Bronchial epithelial cell (primary cell): Measurements from ENCODE around the gene ASPSCR1. TPM values are rescaled to one million over a fixed set of nuclear protein-coding genes. Genes with fewer than 3 reads are reported as not detected.

Source experiments
- DNase-seq: peaks from one replicate; pipeline ENCODE4 v3.0.0-alpha.2; 2010; ENCODE audit warnings: low read depth
- FAIRE-seq: peaks from 2 replicates; lab custom pipeline; 2011; peaks lifted over from hg19 to GRCh38; lab: Jason Lieb, UNC
- H3K27me3 ChIP-seq: 2 replicates; pipeline ENCODE4 v1.5.1; 2011; ENCODE audit warnings: low read length; ENCODE audit not compliant: control insufficient read depth, insufficient read depth
- H3K36me3 ChIP-seq: 2 replicates; pipeline ENCODE4 v1.5.1; 2011; ENCODE audit warnings: low read length; ENCODE audit not compliant: control insufficient read depth, insufficient read depth
- H3K4me3 ChIP-seq: 2 replicates; pipeline ENCODE4 v1.5.1; 2011; ENCODE audit warnings: mild to moderate bottlenecking, low read depth, low read length, control low read depth
- total RNA-seq: library from RNA; depleted of rRNA; stranded (reverse); fragments of >200 nt; gene quantifications from 2 replicates; pipeline ENCODE4 v1.2.1, GENCODE V29; 2014
- TF ChIP-seq, protein P1 (sequence below): IDR thresholded peaks from 2 replicates; pipeline ENCODE4 v1.5.1; 2011; ENCODE audit warnings: mild to moderate bottlenecking, moderate library complexity, low read length, control low read depth, inconsistent platforms; ENCODE audit not compliant: insufficient read depth, severe bottlenecking

ASPSCR1 gene, protein sequence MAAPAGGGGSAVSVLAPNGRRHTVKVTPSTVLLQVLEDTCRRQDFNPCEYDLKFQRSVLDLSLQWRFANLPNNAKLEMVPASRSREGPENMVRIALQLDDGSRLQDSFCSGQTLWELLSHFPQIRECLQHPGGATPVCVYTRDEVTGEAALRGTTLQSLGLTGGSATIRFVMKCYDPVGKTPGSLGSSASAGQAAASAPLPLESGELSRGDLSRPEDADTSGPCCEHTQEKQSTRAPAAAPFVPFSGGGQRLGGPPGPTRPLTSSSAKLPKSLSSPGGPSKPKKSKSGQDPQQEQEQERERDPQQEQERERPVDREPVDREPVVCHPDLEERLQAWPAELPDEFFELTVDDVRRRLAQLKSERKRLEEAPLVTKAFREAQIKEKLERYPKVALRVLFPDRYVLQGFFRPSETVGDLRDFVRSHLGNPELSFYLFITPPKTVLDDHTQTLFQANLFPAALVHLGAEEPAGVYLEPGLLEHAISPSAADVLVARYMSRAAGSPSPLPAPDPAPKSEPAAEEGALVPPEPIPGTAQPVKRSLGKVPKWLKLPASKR
- total RNA-seq = 22.6 and 32.1 TPM in 2 replicates

DNA sequence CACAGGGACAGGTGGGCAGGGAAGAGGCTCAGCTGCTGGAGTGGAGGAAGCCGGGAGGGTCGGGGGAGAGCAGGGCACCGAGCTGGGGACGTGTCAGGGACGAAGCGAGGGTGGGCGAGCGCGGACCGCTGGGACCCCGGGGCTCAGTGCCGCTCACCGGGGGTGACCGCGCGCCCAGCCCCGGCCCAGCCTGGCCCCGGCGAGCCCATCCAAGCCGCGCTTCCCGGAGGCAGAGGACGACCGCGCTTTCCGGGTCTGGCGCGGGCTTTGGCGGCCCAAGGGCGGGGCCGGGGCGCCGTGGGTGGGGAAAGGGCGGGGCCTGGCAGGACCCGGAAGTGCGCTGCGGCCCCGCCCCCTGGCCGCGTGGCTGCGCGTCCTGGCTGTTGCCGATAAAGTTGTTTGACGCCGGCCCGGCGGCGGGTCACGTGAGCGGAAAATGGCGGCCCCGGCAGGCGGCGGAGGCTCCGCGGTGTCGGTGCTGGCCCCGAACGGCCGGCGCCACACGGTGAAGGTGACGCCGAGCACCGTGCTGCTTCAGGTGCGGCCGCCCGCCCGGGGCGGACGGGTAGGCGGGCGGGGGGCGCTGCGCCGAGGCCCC is at the start of gene ASPSCR1:
Gene ASPSCR1 (plus strand): TSS at position 419 of the 598 bp plus-strand sequence. CDS start 18 bp downstream, at position 437.
- peak; percentile 63 for DNase-seq

DNA sequence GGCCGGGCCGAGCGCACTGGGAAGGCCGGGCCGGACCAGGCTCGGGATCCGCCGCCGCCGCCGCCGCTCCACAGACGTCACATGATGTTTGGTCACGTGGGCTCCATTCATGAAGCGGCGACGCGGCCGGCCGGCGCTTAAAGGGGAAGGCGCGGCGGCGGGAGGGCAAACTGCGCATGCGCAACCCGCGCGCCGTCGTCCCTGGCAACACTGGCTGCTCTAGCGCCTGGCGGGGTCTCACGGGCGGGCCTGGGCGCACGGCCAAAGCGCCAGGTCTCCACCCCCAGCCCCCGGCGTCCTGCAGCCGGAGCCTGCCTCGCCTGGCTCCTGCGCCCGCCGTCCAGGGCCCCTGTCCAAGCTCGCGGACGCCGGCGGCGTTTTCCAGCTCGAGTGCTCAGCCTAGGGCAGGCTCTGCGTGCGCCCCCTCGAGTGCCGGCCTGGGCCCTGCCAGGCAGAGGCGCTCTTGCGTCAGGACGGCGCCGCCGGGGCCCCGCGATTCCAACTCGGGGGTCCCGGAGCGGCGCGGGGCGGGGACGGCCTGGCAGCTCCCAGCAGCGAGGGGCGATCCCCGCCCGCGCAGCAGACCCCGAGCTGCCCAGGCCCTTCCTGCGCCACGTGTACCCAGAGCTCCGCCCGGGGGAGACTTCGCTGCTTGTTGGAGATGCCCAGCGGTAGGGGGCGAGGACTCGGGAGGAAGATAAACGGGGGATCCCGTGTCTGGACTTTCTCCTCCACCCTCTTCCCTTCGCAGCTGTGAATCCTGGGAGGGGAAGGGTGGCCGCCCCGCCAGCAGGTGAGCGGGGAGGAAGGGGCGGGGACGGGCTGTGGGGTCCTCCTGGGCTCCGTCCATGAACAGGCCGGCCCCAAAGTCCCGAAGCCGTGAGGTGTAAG is 49.5 kb upstream of the ASPSCR1 start, which contains the start of gene MAFG:
Gene MAFG (minus strand): TSS at position 83 of the 891 bp plus-strand sequence. CDS start 4,550 bp downstream, outside the sequence.
- FAIRE-seq (no peak), DNase-seq (peak; percentile 67)
- H3K27me3 ChIP-seq = no peaks in the 10 kb centered on the region
- TF ChIP-seq, protein P1, sequence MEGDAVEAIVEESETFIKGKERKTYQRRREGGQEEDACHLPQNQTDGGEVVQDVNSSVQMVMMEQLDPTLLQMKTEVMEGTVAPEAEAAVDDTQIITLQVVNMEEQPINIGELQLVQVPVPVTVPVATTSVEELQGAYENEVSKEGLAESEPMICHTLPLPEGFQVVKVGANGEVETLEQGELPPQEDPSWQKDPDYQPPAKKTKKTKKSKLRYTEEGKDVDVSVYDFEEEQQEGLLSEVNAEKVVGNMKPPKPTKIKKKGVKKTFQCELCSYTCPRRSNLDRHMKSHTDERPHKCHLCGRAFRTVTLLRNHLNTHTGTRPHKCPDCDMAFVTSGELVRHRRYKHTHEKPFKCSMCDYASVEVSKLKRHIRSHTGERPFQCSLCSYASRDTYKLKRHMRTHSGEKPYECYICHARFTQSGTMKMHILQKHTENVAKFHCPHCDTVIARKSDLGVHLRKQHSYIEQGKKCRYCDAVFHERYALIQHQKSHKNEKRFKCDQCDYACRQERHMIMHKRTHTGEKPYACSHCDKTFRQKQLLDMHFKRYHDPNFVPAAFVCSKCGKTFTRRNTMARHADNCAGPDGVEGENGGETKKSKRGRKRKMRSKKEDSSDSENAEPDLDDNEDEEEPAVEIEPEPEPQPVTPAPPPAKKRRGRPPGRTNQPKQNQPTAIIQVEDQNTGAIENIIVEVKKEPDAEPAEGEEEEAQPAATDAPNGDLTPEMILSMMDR = no peak
- no peaks in the 10 kb centered on the region for H3K36me3 ChIP-seq
- peak within 1 kb of the TSS; percentile 72 for H3K4me3 ChIP-seq

More for the DNA sequence above, at the start of gene ASPSCR1:
- no peak for FAIRE-seq
- Histone ChIP-seq H3K36me3 (no peaks in the 10 kb centered on the region), H3K4me3 (peak within 1 kb of the TSS; percentile 78), H3K27me3 (no peaks in the 10 kb centered on the region)
- TF ChIP-seq, protein P1 = no peak

DNA sequence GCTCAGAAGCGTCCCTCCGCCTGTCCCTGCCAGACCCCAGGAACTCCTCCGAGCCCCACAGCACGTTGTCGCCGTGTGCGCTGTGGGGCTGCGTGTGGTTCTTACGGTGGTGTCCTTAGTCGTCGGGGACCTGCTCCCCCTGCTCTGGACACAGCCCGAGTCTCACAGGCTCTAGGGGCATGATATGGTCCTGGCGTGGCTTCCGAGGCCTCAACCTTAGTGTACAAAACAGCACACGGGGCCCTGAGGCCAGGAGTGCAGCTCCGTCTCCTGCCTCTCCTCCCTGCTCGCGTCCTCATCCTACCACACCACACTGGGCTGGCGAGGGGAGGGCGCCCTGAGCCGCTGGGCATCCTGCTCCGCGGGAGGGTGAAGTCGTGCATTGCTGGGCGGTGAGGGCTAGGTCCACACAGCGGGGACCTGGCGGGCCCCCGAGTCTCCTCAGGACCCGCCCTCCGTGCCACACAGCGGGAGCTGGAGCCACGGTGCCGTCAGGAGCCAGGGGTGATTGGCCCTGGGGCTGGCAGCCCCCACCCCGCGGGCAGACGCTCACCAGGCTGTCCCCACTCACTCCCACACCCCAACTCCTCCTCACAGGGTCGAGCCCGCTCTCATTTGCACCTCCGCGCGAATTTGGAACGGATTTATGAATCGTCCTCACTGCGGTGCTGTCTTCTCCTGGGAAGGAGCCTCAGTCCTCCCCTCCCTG is 48.7 kb upstream of the ASPSCR1 start:
- Histone ChIP-seq H3K4me3 (peak overlapping the region; percentile 72), H3K27me3 (no peaks in the 10 kb centered on the region), H3K36me3 (no peaks in the 10 kb centered on the region)
- TF ChIP-seq, protein P1 = no peak
- DNase-seq (no peak), FAIRE-seq (no peak)

DNA sequence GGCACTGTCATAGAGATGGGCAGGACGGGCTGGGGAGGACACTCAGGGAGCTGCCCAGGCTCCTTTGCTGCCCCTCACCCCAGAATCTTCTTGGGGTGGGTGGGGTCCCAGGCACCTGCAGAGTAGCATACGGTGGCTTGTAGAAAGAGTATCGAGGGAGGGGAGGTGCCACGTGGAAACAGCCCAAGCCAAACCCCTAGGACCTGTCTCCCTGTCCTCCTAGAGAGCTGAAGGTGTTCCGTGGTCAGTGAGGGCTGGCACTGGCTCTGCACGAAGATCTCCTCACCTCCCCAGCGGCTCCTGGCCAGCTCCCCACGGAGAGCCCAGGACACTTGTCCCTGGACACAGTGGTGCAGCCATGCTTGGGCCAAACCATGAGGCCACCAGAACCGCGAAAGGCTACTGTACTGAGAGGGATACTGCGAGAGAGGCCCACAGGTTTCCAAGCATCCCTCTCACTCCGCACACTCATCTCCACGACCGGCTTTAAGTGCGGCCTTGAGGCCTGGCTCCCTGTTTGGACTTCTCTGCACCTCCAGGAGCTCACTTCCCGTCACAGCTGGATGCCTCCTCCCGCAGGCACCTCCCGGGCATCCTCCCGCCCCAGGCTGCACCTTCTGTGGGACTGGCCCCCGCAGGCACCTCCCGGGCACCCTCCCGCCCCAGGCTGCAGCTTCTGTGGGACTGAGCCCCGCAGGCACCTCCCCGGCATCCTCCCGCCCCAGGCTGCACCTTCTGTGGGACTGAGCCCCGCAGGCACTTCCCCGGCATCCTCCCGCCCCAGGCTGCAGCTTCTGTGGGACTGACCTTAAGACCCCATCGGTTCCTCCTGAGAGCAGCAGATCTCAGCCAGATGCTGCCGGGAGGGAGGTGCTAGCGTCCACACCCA is 47.9 kb upstream of the ASPSCR1 start:
- no peak for DNase-seq
- Histone ChIP-seq H3K4me3 (no peak overlapping the region), H3K36me3 (peaks cover 2% of the 10 kb centered on the region), H3K27me3 (no peaks in the 10 kb centered on the region)
- TF ChIP-seq, protein P1 = no peak
- no peak for FAIRE-seq
